GM18507 (cell line): Measurements from ENCODE around the gene TSPAN13.

ENCODE experiments used
- DNase-seq: peaks from one replicate; pipeline ENCODE4 v3.0.0; 2011; ENCODE audit warnings: low read depth; ENCODE audit not compliant: insufficient read length; ENCODE audit errors: extremely low spot score
- FAIRE-seq: peaks from 2 replicates; lab custom pipeline; 2011; peaks lifted over from hg19 to GRCh38; lab: Jason Lieb, UNC

TSPAN13 gene

GRCh38 chr7:16770657-16771329 is 17.2 kb downstream of the TSPAN13 start:
- FAIRE-seq (no peak), DNase-seq (no peak)

- FAIRE-seq (no peak), DNase-seq (no peak)
Measured at GRCh38 chr7:16773326-16773725, 19.8 kb downstream of the TSPAN13 start.

GRCh38 chr7:16773884-16774283 is 20.3 kb downstream of the TSPAN13 start:
- DNase-seq (no peak), FAIRE-seq (no peak)

GRCh38 chr7:16774294-16774693 is 20.7 kb downstream of the TSPAN13 start:
- FAIRE-seq (no peak), DNase-seq (no peak)

- FAIRE-seq, result no peak
Measured at GRCh38 chr7:16774986-16775385, 21.4 kb downstream of the TSPAN13 start.

GRCh38 chr7:16776053-16776452 is 22.5 kb downstream of the TSPAN13 start:
- DNase-seq, result no peak
- FAIRE-seq, result no peak

More at GRCh38 chr7:16774986-16775385, 21.4 kb downstream of the TSPAN13 start:
- DNase-seq, result no peak

- FAIRE-seq, result no peak
- no peak for DNase-seq
Measured at GRCh38 chr7:16778476-16778875, 24.9 kb downstream of the TSPAN13 start.

GRCh38 chr7:16779051-16779450 is 25.5 kb downstream of the TSPAN13 start:
- DNase-seq (no peak), FAIRE-seq (no peak)

- DNase-seq (no peak), FAIRE-seq (no peak)
Measured at GRCh38 chr7:16780596-16780995, 27.0 kb downstream of the TSPAN13 start.

- FAIRE-seq, result no peak
- DNase-seq, result no peak
Measured at GRCh38 chr7:16785321-16785720, 31.8 kb downstream of the TSPAN13 start.

- no peak for DNase-seq
- FAIRE-seq, result no peak
Measured at GRCh38 chr7:16785846-16786245, 32.3 kb downstream of the TSPAN13 start.

GRCh38 chr7:16786257-16786656 is 32.7 kb downstream of the TSPAN13 start:
- FAIRE-seq (no peak), DNase-seq (no peak)

- DNase-seq (no peak), FAIRE-seq (no peak)
Measured at GRCh38 chr7:16787127-16787526, 33.6 kb downstream of the TSPAN13 start.

- FAIRE-seq (no peak), DNase-seq (no peak)
Measured at GRCh38 chr7:16791071-16791470, 37.5 kb downstream of the TSPAN13 start.

- no peak for DNase-seq
- no peak for FAIRE-seq
Measured at GRCh38 chr7:16791905-16792698, 38.5 kb downstream of the TSPAN13 start.

GRCh38 chr7:16794986-16795385 is 41.4 kb downstream of the TSPAN13 start:
- FAIRE-seq, result no peak
- DNase-seq, result no peak

- FAIRE-seq (no peak), DNase-seq (no peak)
Measured at GRCh38 chr7:16795624-16796023, 42.1 kb downstream of the TSPAN13 start.

- FAIRE-seq, result peak; percentile 69
- DNase-seq, result peak; percentile 4
Measured at GRCh38 chr7:16801111-16801542, 47.6 kb downstream of the TSPAN13 start.

GRCh38 chr7:16801579-16801978 is 48.0 kb downstream of the TSPAN13 start:
- no peak for FAIRE-seq
- no peak for DNase-seq

GRCh38 chr7:16803125-16803524 is 49.6 kb downstream of the TSPAN13 start:
- FAIRE-seq, result no peak
- DNase-seq, result no peak
